AG20443 (cell line): ENCODE measurements around the gene SCYGR7.
"Not testable (repeated sequence)": the region's sequence is repeated elsewhere in the genome, so short reads cannot be mapped to it uniquely, and the experiment has no call there.

Experiments used
- DNase-seq: peaks from one replicate; pipeline ENCODE4 v3.0.0; 2012; ENCODE audit warnings: low spot score, mixed read lengths

The SCYGR7 gene, protein sequence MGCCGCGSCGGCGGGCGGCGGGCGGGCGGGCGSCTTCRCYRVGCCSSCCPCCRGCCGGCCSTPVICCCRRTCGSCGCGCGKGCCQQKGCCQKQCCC

DNA sequence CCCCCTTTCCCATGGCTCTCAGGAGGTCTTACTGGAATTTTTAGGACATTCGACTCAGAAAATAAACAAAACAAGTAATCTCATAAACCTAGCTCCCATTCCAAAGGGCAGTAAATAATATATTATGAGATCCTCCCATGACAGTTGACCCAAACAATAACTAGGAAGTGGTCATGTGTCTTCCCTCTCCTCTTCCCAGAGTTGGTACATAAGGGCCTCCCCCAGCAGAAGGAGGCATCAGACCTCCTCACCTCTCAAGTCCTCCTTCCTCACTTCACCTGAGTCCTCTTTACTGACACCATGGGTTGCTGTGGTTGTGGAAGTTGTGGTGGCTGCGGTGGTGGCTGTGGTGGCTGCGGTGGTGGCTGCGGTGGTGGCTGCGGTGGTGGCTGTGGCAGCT is at the start of gene SCYGR7:
Gene SCYGR7, plus strand, starts transcription at position 301 of the 400 bp plus-strand sequence. Its CDS starts 0 bp downstream, at position 301.
- no peak for DNase-seq

DNA sequence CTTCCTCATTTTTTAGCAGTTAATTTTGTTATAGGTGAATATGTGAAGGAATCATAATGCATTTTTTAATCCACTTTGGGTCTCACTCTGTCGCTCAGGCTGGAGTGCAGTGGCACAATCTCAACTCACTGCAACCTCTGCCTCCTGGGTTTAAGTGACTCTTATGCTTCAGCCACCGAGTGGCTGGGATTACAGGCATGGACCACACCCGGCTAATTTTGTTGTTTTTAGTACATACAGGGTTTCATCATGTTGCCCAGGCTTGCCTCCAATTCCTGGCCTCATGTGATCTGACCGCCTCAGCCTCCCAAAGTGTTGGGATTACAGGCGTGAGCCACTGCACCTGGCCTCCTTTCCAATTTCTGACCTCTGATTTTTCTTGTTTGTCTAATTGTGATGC is 43.9 kb upstream of the SCYGR7 start:
- no peak for DNase-seq

DNA sequence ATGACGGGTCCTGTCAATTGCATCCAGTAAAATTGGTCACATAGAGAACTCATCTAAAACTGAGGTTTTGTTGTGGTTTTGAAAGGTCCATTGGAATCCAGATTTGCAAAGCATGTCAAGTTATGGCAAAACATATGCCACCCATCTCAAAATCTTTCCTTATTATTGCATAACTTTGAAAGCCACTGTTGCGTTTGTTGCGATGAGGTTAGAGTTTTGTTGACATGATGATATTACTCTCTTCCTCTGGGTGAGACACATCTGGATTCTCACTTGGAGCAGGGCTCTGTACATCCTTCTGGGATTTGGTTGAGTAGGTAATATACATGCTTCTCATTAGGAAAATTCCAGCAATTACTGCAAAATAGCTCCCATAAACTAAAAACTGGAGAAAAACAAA is 40.9 kb upstream of the SCYGR7 start:
- DNase-seq = no peak

DNA sequence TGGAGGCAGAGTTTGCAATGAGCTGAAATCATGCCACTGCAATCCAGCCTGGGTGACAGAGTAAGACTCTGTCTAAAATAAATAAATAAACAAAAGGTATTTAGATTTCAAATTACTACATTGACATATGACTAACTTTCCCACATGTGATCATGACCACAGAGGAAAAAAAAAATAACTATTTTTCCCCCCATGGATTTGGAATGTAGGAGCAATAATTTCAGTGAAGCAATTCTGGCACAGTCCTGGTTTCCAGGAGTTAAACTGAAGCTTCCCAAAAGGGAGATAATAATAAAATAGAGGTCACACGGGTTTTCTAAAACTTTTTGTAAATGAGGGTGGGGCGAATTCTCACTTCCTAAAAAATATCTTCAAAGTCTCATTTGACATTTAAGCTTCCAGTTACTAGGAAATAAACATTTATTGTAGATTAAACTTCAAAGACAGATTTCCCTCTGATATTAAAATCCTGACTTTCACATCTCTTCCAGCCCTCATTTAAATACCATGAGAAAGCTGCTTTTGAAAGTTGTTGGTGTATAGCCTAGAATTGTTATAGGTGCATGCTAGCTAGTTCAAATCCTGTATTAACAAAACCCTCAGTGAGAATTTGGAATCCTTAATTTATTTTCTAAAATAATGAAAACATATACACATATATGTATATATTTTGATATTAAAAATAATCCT is 31.0 kb upstream of the SCYGR7 start:
- DNase-seq = no peak

DNA sequence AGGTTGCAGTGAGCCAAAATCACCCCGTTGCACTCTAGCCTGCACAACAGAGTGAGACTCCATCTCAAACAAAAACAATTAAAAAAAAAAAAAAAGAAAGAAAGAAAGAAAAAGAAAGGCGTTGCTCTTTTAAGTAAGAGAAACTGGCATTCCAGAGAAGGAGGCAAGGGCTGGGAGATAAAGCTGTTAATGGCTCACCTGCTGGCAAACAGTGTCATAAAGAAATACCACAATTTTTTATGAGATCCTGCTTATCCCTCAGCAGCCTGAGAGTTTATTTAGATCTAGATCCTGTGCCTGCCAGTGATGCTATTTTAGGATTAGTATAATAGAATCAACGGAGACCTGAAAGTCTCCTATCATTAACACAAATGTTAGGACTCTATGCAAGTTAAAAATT is 26.6 kb upstream of the SCYGR7 start:
- no peak for DNase-seq

DNA sequence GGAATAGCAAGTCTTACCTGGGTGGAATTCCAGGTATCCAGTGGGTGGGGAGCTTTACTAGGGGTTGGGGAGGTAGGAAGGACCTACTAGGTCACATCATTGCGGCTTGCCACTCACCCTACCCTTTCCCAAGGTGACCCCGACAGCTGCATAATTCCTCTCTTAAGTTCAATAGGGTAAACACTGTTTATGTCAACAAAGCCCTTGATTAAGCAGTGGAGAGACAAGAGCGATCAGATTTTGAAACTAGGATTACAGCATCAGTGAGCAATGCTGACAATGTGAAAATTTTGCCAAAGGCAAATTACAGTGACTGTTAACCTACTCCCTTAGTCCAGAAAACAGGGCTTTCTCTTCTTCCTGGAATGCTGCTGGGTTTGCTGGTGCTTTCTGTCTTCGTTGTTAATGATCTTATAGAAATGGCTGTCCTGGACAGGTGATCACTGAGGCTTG is 24.8 kb upstream of the SCYGR7 start:
- peak; percentile 58 for DNase-seq

DNA sequence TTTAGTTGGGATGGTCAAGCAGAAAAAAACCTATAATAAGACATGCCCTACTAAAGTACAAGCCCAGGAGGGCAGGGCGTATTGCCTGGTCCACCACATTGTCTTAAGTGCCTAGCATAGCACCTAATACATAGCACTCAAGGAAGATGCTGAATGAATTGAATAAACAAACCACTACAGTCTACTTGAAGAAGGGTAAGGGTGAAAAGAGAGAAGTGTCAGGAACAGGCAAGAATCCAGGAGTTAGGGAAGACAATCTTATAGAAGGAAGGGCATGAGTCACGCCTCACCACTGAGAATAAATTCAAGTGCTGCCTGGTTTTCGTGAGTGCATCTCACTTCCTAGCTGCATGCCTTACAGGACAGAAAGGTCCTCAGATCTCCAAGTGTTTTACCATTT is 24.2 kb upstream of the SCYGR7 start:
- DNase-seq = no peak

DNA sequence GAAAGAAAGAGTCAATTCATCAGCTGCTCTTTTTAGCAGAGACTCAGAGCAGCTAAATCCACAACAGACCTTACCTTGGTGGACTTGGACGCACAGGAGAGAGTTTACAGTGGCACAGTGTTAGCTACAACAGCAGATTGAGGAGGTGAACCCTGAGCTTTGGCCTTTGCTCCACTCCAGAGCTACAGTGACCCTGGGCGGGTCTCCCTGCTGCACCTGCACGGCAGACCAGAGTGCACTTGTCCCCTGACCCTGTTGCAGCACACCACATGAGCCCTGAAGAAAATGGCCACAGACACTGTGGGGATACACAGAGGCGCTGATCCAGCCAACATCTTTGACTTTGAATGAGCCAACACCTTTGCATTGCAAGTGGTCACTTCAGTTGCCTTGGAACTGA is 21.3 kb upstream of the SCYGR7 start:
- no peak for DNase-seq

DNA sequence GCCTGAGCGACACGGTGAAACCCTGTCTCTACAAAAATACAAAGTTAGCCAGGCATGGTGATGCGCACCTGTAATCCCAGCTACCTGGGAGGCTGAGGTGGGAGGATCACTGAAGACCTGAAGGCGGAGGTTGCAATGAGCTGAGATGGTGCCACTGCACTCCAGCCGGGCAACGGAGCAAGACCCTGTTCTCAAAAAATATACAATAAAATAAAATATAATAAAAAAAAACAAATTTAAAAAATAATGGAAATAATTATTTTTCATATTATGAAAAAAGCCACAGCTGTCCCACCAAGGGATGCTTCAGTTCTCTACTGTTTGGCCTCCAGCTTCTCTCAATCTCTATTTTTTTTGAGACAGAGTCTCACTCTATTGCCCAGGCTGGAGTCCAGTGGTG is 20.7 kb upstream of the SCYGR7 start:
- no peak for DNase-seq

DNA sequence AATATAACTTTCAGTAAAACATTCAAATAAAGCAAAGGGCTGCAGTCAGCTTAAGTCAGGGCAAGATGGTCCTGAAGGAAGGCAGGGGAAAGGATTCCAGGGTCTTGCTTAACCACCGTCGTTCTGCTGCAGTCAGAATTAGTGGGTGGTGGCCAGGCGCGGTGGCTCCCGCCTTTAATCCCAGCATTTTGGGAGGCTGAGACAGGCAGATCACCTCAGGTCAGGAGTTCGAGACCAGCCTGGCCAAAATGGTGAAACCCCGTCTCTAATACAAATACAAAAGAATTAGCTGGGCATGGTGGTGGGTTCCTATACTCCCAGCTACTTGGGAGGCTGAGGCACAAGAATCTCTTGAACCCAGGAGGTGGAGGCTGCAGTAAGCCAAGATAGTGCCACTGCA is 17.1 kb upstream of the SCYGR7 start:
- no peak for DNase-seq

DNA sequence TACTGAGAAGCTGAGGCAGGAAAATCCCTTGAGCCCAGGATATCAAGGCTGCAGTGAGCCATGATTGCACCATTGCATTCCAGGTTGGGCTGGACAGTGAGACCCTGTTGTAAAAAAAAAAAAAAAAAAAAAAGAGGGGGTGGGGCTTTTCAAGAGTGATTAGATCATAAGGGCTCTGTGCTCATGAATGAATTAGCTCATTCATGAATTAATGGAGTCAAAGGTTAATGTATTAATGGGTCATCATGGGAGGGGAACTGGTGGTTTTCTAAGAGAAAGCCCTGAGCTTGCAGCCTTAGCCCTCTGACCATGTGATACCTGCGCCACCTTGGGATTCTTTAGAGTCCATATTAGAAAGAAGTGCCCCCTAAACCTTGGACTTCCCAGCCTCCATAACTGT is 14.8 kb upstream of the SCYGR7 start:
- no peak for DNase-seq

DNA sequence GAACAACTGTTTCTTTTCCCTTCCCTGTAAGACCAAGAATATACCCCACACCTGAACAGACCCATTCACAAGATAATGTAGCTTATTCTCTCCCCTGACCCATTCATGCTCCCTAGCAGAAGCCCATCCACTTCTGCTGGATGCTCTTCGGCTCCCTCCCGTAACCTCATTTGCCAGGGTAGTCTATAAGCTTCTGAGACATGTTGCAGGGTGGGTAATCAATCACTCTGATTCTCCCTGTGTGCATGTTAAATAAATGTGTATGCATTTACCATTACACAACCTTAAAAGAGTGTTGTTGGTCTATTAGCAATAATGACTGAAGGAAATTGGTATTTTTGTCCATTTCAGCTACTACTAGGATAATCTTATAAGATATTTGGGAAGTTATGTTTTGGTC is 11.6 kb upstream of the SCYGR7 start:
- no peak for DNase-seq

DNA sequence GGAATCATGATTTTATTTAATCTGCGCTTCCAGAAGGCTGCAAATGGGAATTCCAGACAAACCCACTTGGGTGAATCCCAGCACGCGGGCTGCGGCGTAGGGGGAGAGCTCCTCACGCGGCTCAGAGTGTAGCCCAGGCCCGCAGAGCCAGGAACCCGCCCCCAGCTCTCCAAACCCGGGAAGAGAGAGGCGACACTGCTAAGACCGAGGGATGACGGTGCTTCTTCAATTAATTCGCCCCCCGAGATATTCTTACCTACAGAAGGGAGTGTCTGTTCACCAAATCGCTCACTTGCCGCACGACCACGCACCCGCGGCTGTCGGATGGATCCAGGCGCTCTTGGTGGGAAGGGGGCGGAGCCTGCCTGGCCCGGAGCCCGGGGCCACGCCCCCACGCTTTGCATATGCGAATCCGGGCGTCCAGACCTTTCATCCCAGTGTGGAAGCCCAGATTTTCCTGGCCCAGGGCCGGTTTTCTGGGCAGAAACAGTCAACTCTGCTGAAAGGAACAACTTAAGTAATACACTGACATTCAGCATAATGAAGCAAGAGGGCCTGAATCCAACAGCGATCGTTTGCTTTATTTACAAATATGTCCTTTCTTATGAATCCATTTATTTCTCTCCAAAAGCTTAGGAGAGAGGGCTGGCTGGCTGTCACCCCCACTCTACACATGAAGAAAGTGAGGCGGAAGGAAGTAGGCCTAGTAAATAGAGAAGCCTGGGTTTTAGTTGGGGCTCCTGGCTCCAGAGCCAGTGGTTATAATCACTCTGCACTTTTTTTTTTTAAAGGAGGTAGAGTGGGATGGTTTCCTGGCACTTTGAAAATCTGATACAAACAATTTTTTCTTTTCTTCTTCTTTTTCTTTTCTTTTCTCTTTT is 10.2 kb upstream of the SCYGR7 start, which contains the start of gene SLC19A3:
Gene SLC19A3, minus strand, starts transcription at position 342 of the 881 bp plus-strand sequence. CDS start 15,710 bp downstream, outside the sequence.
- peak; percentile 85 for DNase-seq

DNA sequence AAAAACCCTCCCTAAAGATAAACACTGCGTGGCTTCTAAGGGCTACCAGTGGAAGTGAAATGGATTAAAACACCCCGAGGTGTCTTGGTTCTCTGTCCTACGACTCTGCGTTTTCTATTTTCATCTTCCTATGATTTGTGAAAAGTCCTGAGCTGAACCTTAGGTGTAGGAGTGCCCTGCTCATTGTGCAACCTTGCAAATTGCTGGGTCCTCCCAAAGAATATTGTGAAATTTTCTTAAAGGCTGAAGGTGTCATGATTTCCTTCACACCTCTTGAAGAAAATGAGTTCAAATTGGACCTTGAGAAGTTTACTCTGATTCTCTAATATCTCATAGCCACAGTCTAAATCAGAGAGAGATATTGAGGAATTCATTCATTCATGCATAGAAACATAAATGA is 8.5 kb upstream of the SCYGR7 start:
- DNase-seq = no peak

DNA sequence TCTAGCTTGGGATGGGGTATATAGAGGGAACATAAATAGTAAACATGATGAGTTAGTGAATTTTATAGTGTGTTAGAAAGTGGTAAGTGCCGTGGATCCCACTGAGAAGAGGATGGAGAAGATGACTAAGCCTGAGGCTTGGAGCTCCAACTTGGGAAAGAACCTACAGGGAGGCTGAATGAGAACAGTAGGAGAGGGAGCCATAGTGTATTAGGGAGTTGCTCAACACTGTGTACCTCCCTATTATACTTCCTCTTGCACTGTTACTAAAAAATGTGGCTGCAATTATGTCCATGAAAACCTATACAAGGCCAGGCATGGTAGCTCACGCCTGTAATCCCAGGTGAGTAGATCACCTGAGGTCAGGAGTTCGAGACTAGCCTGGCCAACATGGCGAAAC is 7.5 kb upstream of the SCYGR7 start:
- DNase-seq = no peak

DNA sequence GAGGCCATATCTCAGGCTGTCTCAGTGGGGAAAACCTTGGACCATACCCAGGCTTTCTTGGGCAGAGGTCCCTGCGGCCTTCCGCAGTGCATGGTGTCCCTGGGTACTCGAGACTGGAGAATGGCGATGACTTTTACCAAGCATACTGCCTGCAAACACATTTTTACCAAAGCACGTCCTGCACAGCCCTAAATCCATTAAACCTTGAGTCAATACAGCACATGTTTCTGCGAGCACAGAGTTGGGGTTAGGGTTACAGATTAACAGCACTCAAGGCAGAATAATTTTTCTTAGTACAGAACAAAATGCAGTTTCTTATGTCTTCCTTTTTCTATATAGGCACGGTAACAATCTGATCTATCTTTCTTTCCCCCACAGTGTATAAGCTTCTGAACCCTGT is 5.3 kb upstream of the SCYGR7 start:
- not testable (repeated sequence) for DNase-seq

DNA sequence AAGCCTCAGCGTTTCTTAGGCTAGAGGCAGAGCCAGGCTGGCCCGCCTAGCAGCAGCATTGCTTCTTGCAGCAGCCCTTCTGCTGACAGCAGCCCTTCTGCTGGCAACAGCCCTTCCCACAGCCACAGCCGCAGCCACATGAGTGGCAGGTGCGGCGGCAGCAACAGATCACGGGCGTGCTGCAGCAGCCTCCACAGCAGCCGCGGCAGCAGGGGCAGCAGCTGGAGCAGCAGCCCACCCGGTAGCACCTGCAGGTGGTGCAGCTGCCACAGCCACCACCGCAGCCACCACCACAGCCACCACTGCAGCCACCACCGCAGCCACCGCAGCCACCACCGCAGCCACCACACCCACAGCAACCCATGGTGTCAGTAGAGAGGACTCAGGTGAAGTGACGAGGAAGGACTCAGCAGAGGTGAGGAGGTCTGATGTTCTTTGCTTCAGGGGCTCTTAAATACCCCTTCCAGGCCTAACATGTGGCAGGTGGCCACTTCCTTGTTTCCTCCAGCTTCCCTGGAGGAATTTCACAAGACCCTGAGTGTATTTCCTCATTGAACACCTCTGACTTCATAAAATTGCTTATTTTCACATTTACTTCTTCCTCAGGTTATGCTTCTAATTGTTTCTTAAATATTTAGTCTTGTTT is 3.6 kb upstream of the SCYGR7 start, which contains the start of gene SCYGR6:
Gene SCYGR6, minus strand, starts transcription at position 364 of the 646 bp plus-strand sequence. Its CDS starts 0 bp downstream, at position 364.
- DNase-seq = no peak

DNA sequence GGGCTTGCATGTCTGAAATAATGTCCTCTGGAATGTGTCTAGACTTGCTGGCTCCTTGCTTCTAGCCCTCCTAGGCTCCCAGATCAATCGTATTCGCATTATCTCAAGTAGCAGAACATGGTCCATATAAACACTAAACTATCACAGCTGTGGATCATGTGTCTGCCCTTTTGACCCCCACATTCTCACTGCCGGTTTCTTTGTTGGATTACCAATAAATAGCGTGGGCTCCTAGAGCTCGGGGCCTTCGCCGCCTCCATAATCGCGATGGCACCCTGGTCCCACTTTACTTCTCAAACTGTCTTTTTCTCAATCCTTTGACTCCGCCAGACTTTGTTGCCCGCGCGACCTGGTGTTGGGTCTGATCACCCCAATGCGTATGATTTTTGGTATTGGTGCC is 11.2 kb downstream of the SCYGR7 start:
- DNase-seq = no peak

DNA sequence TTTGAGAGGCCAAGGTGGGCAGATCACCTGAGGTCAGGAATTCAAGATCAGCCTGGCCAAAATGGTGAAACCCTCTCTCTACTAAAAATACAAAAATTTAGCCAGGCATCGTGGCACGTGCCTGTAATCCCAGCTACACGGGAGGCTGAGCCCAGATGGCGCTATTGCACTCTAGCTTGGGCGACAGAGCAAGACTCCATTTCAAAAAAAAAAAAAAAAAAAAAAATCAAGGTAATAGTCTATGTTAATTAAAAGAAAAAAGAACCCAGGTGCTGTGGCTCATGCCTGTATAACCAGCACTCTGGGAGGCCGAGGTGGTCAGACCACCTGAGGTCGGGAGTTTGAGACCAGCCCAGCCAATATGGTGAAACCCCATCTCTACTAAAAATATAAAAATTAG is 12.6 kb downstream of the SCYGR7 start:
- DNase-seq = not testable (repeated sequence)

DNA sequence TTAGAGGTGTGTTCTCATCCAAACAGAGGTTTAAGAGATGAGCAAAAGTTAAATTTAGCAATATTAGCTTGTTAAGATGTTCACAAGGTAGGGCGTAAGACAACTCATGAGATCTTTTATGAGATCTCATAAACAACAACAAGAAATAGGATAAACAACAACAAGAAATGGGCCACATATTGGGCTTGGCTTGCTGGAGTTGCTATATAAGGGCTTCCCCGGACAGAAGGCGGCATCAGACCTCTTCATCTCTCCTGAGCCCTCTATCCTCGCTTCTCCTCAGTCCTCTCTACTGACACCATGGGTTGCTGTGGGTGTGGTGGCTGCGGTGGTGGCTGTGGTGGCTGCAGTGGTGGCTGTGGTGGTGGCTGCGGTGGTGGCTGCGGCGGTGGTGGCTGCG is 17.5 kb downstream of the SCYGR7 start, which contains the start of gene SCYGR8:
Gene SCYGR8, plus strand, starts transcription at position 301 of the 400 bp plus-strand sequence. Its CDS starts 0 bp downstream, at position 301.
- no peak for DNase-seq

DNA sequence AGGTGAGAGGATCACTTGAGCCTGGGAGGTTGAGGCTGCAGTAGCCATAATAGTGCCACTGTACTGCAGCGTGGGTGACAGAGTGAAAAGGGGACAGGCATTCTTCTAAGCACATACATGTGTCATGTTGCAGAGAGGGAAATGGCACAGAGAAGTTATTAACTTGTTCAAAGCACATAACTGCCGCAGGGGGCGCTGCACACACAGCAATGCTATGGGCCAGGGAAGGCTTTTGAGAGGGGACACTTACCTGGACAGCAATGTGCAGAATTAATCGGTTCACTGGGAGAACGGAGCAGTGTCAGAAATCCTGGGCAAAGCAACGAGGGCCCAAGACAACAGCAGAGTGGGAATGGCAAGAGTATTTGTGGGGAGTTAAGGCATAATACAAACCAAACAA is 19.9 kb downstream of the SCYGR7 start:
- DNase-seq = no peak

DNA sequence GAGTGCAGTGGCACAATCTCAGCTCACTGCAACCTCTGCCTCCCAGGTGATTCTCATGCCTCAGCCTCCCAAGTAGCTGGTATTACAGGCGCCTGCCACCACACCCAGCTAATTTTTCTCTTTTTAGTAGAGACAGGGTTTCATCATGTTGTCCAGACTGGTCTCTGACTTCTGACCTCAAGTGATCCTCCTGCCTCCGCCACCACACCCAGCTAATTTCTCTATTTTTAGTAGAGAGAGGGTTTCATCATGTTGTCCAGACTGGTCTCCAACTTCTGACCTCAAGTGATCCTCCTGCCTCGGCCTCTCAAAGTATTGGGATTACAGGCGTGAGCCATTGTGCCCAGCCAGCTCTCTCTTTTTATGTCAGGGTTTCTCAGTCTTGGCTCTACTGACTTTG is 28.1 kb downstream of the SCYGR7 start:
- not testable (repeated sequence) for DNase-seq
